GM21447 (cell line): ENCODE measurements around the gene GABRQ.
"Not testable (repeated sequence)": the region's sequence is repeated elsewhere in the genome, so short reads cannot be mapped to it uniquely, and the experiment has no call there.

Experiments
- ATAC-seq: cut with Tn5 transposase; IDR thresholded peaks from one replicate; pipeline ENCODE4 v1.9.1; 2021; ENCODE audit not compliant: unreplicated experiment

GABRQ gene

GRCh38 chrX:152656890-152657289, 19.2 kb downstream of the GABRQ start:
- ATAC-seq = no peak

GRCh38 chrX:152658302-152658701, 20.6 kb downstream of the GABRQ start:
- ATAC-seq = no peak

GRCh38 chrX:152663086-152663485, 25.4 kb downstream of the GABRQ start:
- no peak for ATAC-seq

GRCh38 chrX:152674135-152674534, 36.4 kb downstream of the GABRQ start:
- ATAC-seq = no peak

GRCh38 chrX:152674652-152675051, 37.0 kb downstream of the GABRQ start:
- not testable (repeated sequence) for ATAC-seq

GRCh38 chrX:152681012-152681411, 43.3 kb downstream of the GABRQ start:
- ATAC-seq = not testable (repeated sequence)

GRCh38 chrX:152697952-152698931, 60.5 kb downstream of the GABRQ start, which contains the start of gene MAGEA3:
TSS of gene MAGEA3 (plus strand) at chrX:152698794. CDS start at chrX:152700833, 2,039 bp downstream.
- ATAC-seq = not testable (repeated sequence)

GRCh38 chrX:152700390-152700789, 62.7 kb downstream of the GABRQ start:
- not testable (repeated sequence) for ATAC-seq

GRCh38 chrX:152706500-152706899, 68.8 kb downstream of the GABRQ start:
- not testable (repeated sequence) for ATAC-seq
